GM19467 (cell line): ENCODE measurements around the gene MPP3.

ENCODE experiments used
- ATAC-seq: cut with Tn5 transposase; IDR thresholded peaks from one replicate; pipeline ENCODE4 v1.9.1; 2021; ENCODE audit warnings: mild to moderate bottlenecking, moderate library complexity; ENCODE audit not compliant: unreplicated experiment

MPP3 gene

GRCh38 chr17:43778337-43779144 lies 54.4 kb downstream of the MPP3 start, which contains the start of gene DUSP3:
Gene DUSP3, minus strand, starts transcription at chr17:43778977. Its CDS starts 53 bp downstream, at chr17:43778924.
- peak; percentile 63 for ATAC-seq

DNA sequence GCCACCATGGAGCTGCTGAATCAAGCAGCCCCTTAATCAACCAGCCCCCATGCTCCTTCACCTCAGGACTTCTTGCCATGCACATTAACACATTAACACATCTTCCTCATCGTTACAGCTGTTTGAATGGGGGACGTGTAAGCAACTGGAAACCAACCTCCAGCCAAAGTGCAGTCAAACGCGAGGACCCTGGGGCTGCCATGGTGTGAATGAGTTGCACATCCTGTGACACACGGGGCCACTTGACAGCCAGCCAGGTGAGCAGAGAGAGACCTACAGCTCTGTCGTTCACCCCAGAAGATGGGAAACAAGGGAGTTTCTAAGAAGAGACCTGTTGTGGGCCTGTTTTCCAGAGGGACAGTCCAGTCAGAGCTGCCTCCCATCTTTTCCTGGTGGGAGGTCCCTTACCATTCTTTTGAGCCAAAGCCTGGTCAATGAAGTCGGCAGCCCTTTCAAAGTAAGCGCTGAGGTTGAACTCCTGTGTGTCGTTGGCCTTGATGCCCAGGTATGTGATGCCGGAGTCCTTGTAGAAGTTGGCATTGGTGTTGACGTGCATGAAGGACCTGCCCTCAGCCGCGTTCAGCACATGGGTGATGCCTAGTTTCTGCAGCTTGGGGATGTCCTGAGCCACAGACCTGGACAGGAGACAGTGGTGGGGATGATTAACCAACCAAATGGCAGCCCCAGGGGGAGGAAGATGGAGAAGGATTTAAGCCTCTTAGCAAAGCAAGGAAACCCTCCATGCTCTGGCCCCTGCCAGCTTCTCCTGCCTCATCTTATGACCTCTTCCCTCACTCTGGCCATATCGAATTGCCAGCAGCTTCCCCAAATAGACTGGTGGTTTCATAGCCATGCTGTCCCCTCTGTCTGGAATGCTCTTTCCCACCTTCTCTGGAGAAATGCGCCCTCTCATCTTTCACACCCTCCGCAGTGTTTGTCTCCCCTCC lies 58.4 kb downstream of the MPP3 start:
- no peak for ATAC-seq

DNA sequence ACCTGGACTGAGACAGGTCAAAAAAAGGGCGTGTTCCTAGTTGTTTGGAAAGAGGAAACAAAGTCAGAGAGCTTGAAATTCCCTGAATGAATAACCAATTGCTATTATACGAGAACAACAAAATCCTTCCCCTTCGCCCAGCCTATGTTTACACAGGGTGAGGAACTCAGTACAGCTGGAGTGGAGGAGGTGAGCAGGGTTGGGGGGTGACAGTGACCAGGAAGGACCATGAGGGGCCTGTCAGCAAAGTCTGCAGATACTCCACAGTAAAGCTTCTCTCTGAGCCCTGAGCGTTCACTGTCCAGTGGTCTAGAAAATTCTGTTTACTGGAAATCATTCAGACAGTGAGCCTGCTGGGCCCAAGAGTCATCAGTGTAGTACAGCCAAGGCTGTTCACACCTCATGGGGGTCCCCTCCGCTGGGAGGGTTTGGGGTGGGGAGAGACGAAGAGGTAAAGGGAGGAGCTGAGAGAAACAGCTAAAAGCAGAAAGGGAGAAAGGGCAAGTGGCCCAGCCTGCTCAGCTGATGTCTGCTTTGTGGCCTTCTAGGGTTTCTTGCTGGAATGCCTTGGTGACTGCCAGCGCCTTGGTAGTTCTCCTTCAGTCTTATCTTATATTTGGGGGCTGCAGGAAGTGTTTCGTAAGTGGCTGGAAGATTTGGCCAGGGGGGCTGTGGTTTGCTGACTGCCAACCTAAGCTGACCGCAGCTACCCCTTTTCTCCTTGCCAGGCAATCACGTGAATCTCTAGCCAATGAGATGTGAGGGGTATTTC lies 59.9 kb downstream of the MPP3 start:
- ATAC-seq = no peak

DNA sequence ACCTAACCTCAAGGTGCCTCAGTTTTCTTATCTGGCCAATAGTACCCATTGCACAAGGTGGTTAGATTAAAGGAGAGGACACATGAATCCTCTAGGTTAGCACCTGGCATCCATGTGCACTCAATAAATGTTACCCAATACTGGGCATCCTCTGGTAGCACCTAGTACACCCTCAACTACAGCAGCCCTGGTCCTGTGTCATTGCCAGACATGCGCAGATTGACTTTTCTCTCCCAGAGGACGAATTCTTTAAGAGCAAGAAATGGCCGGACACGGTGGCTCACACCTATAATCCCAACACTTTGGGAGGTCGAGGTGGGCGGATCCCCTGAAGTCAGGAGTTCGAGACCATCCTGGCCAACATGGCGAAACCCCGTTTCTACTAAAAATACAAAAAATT lies 61.5 kb downstream of the MPP3 start:
- no peak for ATAC-seq

GRCh38 chr17:43770957-43771356 lies 62.0 kb downstream of the MPP3 start:
- ATAC-seq = no peak

DNA sequence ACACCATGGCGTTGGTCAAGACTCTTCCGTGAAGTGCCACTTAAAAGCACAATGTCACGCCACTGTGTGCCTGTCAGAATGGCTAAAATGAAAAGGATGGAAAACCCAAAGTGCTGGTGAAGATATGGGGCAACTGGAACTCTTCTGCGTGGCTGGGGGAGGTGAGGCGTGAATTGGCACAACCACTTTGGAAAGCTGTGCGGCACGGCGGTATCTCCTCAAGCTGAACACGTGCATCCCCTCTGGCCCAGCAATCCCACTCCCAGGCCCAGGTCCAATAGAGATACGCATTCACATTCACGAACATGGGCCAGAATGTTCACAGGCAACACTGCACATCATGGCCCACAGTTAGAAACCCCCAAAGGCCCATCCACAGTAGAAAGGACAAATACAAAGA lies 63.1 kb downstream of the MPP3 start:
- no peak for ATAC-seq

- ATAC-seq = no peak
These were observed 63.5 kb downstream of the MPP3 start for GRCh38 chr17:43769426-43769825.

DNA sequence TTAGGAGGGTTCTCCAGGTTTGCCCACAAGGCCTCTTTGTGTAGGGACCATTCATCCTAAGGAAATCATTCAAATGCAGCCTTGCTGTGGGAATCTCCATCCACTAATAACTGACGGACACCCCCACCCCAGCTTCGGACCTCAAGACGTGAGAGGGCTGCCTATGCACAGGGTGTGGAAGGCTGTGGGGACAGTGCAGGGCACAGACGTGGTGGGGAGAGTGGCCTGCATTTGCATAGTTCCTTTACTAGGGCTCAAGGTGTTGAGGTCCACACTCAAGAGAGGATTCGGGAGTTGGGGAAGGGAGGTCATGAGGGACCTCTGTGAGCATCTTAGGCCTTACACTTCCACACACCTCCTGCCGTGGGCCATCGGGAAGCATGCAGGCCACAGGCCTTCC lies 64.0 kb downstream of the MPP3 start:
- ATAC-seq = no peak

DNA sequence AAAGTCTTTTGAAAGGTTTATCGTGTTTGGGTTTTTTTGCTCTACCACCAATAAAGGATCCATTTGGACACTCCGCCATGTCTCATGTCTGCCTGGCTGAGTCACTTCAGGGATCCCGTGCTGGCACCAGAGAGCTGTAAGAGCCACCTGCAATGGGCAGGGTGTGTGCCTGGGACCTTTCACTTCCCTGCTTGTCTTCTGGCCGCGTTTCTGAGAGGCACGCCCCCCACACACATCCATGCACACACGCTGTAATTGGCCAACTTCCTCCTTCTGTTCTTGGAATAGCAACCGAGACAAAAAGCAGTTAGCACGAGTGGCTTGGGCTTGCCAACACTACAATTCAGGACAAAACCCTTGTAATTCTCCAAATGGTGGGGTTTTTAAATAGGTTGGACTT lies 64.6 kb downstream of the MPP3 start:
- ATAC-seq = no peak

GRCh38 chr17:43767713-43768059 lies 65.3 kb downstream of the MPP3 start:
- no peak for ATAC-seq

- no peak for ATAC-seq
These were observed 65.8 kb downstream of the MPP3 start for GRCh38 chr17:43767053-43767712.

DNA sequence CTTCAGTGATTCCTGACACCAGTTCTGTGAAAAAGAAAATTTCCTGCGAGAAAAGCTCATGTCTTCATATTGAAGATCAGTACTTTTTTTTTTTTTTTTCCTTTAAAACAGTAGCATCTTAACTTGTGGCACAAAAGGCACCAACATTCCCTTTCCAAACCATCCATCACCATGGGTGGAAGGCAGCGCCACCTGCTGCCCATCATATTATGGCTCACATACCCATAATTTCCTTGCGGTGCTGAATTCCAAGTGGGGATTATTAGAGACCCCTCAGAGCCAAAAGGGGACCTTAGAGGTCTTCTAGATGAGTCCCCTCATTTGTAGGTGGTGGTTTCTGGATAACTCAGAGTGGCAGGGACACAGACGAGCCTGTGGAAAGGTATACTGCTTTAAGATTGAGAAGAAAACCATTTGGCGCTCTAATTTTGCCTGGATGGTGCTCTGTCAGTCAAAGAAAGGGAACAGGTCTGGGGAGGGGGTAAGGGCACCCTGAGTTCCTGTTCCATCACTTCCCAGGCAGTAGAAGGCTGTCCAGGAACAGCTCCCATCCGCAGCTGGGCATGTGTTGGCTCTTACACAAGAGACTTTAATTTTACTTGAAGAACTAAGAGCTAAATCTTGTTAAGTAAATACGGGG lies 66.4 kb downstream of the MPP3 start:
- no peak for ATAC-seq

- no peak for ATAC-seq
These were observed 72.6 kb downstream of the MPP3 start for GRCh38 chr17:43760254-43760852.

- ATAC-seq = no peak
These were observed 73.1 kb downstream of the MPP3 start for GRCh38 chr17:43759836-43760235.

DNA sequence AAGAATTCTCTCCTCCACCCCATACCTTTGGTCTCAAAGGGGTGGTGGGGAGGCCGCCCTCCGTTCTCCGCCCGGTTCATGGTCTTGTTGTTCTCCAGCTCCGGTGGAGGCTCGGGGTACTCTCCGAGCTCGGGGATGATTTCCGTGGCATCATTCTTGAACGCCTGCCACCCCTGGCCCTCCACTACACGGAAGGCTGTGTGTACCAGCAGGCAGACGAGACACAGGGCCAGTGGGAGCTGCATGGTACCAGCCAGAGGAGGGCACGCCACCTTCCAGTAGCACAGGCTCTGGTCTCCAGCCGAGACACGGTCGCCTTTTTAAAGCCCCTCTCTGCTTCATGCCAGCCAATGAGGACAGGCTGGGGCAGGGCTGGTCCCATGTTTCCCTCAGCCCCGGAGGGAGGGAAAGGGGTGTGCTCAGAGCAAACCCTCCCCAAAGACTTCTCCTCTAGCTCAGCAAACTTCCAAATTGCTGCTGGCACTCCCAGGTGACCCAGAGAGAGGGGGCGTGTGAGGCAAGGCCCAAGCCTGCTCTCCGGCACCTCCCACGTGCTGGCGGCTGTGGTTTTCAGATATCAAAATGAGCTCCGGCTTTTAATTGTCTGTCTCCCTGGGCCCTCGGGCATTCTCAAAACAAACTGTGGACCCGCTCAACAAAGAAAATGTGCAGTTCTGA lies 74.3 kb downstream of the MPP3 start, which contains the start of gene SOST:
Gene SOST, minus strand, starts transcription at position 295 of the 678 bp plus-strand sequence. Its CDS starts 50 bp downstream, at position 245.
- ATAC-seq = no peak

- ATAC-seq = no peak
These were observed 74.9 kb downstream of the MPP3 start for GRCh38 chr17:43758086-43758485.

GRCh38 chr17:43757171-43757660 lies 75.7 kb downstream of the MPP3 start:
- ATAC-seq = no peak

- ATAC-seq = no peak
These were observed 76.7 kb downstream of the MPP3 start for GRCh38 chr17:43756201-43756600.

DNA sequence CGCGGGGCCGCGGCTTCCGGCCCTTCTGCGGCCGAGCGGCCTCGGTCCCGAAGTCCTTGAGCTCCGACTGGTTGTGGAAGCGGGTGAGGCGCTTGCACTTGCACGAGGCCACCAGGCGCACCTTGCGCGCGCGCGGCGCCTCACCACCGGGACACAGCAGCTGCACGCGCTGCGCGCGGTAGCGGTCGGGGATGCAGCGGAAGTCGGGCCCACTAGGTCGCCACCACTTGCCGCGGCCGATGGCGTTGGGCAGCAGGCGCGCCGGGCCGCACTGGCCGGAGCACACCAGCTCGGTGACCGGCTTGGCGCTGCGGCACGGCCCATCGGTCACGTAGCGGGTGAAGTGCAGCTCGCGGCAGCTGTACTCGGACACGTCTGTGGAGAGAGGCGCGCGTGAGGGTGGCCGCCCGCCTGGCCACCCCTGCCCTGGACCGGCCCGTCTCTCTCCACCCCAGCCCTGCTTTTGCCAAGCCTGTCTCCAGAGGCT lies 77.5 kb downstream of the MPP3 start:
- no peak for ATAC-seq
